Hepatocyte (in vitro differentiated cells): ENCODE measurements around the gene WBP2NL. TPM values are rescaled to one million over a fixed set of nuclear protein-coding genes. Genes with fewer than 3 reads are reported as not detected.

Experiments used
- DNase-seq: peaks from one replicate; pipeline ENCODE4 v3.0.0-alpha.2; 2016; ENCODE audit warnings: low spot score
- H2AFZ ChIP-seq: fragments of 200-600 bp; sonication (generic); 2 replicates; pipeline ENCODE4 v1.6.0; 2016; ENCODE audit warnings: antibody characterized with exemption, mild to moderate bottlenecking
- H3K27ac ChIP-seq: fragments of 200-600 bp; sonication (generic); 2 replicates; pipeline ENCODE4 v1.5.1; 2016; ENCODE audit warnings: mild to moderate bottlenecking
- H3K27me3 ChIP-seq: fragments of 200-600 bp; sonication (generic); 2 replicates; pipeline ENCODE4 v1.6.1; 2016
- H3K36me3 ChIP-seq: fragments of 200-600 bp; sonication (generic); replicated peaks from 2 replicates; pipeline ENCODE4 v1.5.1; 2016; ENCODE audit warnings: low read depth; ENCODE audit not compliant: insufficient read depth
- H3K4me1 ChIP-seq: fragments of 200-600 bp; sonication (generic); 2 replicates; pipeline ENCODE4 v1.5.1; 2016; ENCODE audit warnings: mild to moderate bottlenecking, moderate library complexity; ENCODE audit not compliant: insufficient read depth
- H3K4me2 ChIP-seq: fragments of 200-600 bp; sonication (generic); 2 replicates; pipeline ENCODE4 v1.6.0; 2016
- H3K4me3 ChIP-seq: fragments of 200-600 bp; sonication (generic); 2 replicates; pipeline ENCODE4 v1.5.1; 2016; ENCODE audit warnings: mild to moderate bottlenecking
- H3K79me2 ChIP-seq: fragments of 200-600 bp; sonication (generic); 2 replicates; pipeline ENCODE4 v1.6.0; 2017; ENCODE audit warnings: mild to moderate bottlenecking
- H3K9me2 ChIP-seq: fragments of 200-600 bp; sonication (generic); replicated peaks from 2 replicates; pipeline ENCODE4 v1.6.0; 2017; ENCODE audit warnings: mild to moderate bottlenecking; ENCODE audit not compliant: insufficient read depth
- H3K9me3 ChIP-seq: fragments of 200-600 bp; sonication (generic); 2 replicates; pipeline ENCODE4 v1.5.1; 2016; ENCODE audit warnings: low read depth, mild to moderate bottlenecking
- H4K20me1 ChIP-seq: fragments of 200-600 bp; sonication (generic); 2 replicates; pipeline ENCODE4 v1.6.0; 2016; ENCODE audit warnings: mild to moderate bottlenecking; ENCODE audit not compliant: insufficient read depth, poor library complexity, severe bottlenecking
- EZH2 ChIP-seq: fragments of 200-600 bp; sonication (generic); IDR thresholded peaks from 2 replicates; pipeline ENCODE4 v1.6.1; 2016; ENCODE audit warnings: antibody characterized with exemption, mild to moderate bottlenecking, borderline replicate concordance
- EZH2phosphoT487 ChIP-seq: fragments of 200-600 bp; sonication (generic); IDR thresholded peaks from one replicate; pipeline ENCODE4 v1.6.1; 2018; ENCODE audit warnings: antibody characterized with exemption, mild to moderate bottlenecking, low read depth, moderate library complexity; ENCODE audit not compliant: unreplicated experiment, severe bottlenecking
- WGBS: methylation state at CpG from one replicate; pipeline ENCODE4 v1.1.6; 2016; ENCODE audit warnings: low lambda C conversion rate; ENCODE audit errors: missing lambda C conversion rate; 5-methylcytosine and 5-hydroxymethylcytosine counted together
- polyA plus RNA-seq: library from polyadenylated mRNA; unstranded; fragments of >200 nt; fragmentation: Nextera tagmentation; extraction: Ambion mirVana; gene quantifications from 2 replicates; pipeline ENCODE4 v1.2.1, GENCODE V29; 2016
- total RNA-seq: library from RNA; depleted of rRNA; stranded (reverse); fragments of >200 nt; gene quantifications from 2 replicates; pipeline ENCODE4 v1.2.3, GENCODE V29; 2014
- TF ChIP-seq, protein P1 (sequence below): fragments of 200-600 bp; sonication (generic); IDR thresholded peaks from 2 replicates; pipeline ENCODE4 v1.5.1; 2016; ENCODE audit warnings: antibody characterized with exemption, mild to moderate bottlenecking; ENCODE audit not compliant: poor library complexity

Gene WBP2NL
- total and polyA plus RNA-seq, 2 experiments from 2014 or later: not detected

DNA sequence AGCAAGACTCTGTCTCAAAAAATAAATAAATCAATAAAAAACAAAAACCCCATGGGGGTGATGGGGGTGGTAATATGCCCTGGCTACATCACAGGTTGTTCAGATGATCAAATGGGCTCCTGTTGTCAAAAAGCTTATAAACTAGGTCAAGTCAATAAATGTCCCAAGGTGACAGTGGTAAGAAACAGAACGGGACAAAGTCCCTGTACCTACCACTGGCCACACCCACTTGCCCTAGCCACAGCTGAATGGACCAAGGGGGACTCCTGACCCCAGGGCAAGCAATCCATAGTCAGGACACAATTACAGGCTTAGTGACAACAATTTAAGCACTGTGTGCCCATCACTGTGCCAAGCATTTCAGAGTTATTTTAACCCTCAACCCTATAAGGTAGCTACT lies 66.0 kb downstream of the WBP2NL start:
- 44% methylated on average over 1 of the region's 1 CpG for WGBS

DNA sequence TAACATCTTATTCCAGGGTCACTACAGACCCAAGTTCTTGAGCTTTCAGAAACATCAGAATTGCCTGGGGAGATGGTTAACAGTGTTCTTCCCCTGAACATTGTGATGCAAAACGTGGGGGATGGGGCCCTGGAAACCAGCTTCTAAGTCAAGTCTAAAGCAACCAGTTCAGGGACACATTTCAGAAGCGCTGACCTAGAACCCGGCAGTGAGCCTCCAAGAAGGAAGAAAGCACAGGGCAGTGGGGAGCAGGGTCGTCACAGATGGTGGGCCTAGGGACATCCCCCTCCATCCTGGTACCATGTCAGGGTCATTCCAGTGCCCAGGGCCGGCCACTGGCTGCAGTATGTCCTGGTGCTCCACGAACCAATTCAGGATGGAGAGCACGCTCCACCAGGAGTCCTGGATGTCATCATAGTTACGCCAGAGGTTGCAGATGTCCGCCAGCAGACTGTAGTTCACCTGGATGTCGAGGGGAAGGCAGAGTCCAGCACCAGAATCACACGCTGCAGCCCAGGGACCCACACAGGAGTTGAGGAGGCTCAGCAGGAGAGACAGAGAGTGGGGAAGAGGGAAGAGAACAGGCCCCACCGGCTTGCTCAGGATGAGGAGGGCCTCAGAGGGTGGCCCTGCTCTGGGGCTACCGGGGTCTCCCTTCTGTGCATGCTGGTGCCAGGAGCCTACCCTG lies 67.0 kb downstream of the WBP2NL start:
- Histone ChIP-seq H3K4me2 (no peak overlapping the region), H3K9me2 (no peaks in the 10 kb centered on the region), H3K27ac (no peak overlapping the region), H3K9me3 (no peaks in the 10 kb centered on the region), H2AFZ (no peak overlapping the region), H3K36me3 (no peaks in the 10 kb centered on the region), H3K4me1 (peaks cover 8% of the 10 kb centered on the region), H3K27me3 (no peaks in the 10 kb centered on the region), H3K79me2 (peaks cover 7% of the 10 kb centered on the region), H3K4me3 (no peak overlapping the region), H4K20me1 (no peaks in the 10 kb centered on the region)
- TF ChIP-seq EZH2 (no peak), EZH2phosphoT487 (no peak)
- TF ChIP-seq, protein P1, sequence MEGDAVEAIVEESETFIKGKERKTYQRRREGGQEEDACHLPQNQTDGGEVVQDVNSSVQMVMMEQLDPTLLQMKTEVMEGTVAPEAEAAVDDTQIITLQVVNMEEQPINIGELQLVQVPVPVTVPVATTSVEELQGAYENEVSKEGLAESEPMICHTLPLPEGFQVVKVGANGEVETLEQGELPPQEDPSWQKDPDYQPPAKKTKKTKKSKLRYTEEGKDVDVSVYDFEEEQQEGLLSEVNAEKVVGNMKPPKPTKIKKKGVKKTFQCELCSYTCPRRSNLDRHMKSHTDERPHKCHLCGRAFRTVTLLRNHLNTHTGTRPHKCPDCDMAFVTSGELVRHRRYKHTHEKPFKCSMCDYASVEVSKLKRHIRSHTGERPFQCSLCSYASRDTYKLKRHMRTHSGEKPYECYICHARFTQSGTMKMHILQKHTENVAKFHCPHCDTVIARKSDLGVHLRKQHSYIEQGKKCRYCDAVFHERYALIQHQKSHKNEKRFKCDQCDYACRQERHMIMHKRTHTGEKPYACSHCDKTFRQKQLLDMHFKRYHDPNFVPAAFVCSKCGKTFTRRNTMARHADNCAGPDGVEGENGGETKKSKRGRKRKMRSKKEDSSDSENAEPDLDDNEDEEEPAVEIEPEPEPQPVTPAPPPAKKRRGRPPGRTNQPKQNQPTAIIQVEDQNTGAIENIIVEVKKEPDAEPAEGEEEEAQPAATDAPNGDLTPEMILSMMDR: no peak
- no peak for DNase-seq
- WGBS: 84% methylated on average over 12 of the region's 13 CpGs

More for the DNA sequence above, 66.0 kb downstream of the WBP2NL start:
- no peak overlapping the region for H3K4me3 ChIP-seq
- no peaks in the 10 kb centered on the region for H3K27me3 ChIP-seq
- H2AFZ ChIP-seq: no peak overlapping the region
- H3K79me2 ChIP-seq: peaks cover 5% of the 10 kb centered on the region
- TF ChIP-seq, protein P1: no peak
- TF ChIP-seq EZH2 (no peak), EZH2phosphoT487 (no peak)
- H3K4me2 ChIP-seq: no peak overlapping the region
- no peak for DNase-seq
- no peaks in the 10 kb centered on the region for H3K9me2 ChIP-seq
- H3K27ac ChIP-seq: no peak overlapping the region
- H3K9me3 ChIP-seq: no peaks in the 10 kb centered on the region
- H3K36me3 ChIP-seq: no peaks in the 10 kb centered on the region
- no peaks in the 10 kb centered on the region for H4K20me1 ChIP-seq
- peaks cover 2% of the 10 kb centered on the region for H3K4me1 ChIP-seq

DNA sequence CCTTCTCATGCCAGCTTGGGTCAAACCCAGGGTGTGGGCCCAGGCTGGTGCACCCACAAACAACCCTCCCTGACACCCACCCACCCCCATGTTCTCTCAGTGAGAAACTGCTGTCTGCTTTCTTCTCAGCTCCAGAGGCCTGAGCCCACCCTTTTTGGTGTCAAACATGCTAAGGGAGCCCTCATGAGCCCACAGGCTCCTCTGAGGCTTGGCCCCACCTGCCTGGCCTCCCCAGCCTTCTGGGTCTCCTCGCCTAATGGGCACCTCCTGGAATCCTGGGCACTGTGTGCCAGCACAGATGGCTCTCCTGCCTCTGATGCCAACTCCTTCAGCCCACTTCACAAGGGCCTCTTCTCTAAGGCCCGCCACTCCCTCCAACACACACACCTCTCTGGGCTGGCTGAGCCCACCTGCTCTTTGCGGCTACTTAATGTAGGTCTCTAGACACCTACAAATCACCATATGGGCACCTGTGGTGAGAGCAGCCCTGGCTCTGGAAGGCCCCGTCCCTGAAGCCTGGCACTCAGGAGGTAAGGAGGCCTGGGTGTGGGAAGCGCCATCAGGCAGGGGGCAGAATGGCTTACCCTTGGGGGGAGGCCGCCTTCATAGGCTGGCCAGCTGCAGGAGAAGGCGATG lies 67.7 kb downstream of the WBP2NL start:
- Histone ChIP-seq H3K79me2 (peaks cover 7% of the 10 kb centered on the region), H3K4me3 (no peak overlapping the region), H3K4me2 (no peak overlapping the region), H4K20me1 (no peaks in the 10 kb centered on the region), H3K36me3 (no peaks in the 10 kb centered on the region), H3K9me2 (no peaks in the 10 kb centered on the region), H3K4me1 (peaks cover 9% of the 10 kb centered on the region), H3K9me3 (no peaks in the 10 kb centered on the region), H3K27ac (no peak overlapping the region), H2AFZ (no peak overlapping the region), H3K27me3 (no peaks in the 10 kb centered on the region)
- TF ChIP-seq, protein P1: no peak
- no peak for TF ChIP-seq EZH2phosphoT487
- no peak for TF ChIP-seq EZH2
- WGBS: 99% methylated on average over 7 of the region's 7 CpGs
- DNase-seq: no peak
